Breast epithelium (tissue), 3 donors: Measurements from ENCODE around the gene CNPPD1.

Experiments
- POLR2AphosphoS5 ChIP-seq, 3 donors: sonication (generic); formaldehyde crosslinking; IDR thresholded peaks; one replicate each; pipeline ENCODE4 v1.6.1; 2017; ENCODE audit warnings: antibody characterized with exemption in 3 of 3
- TF ChIP-seq, protein P1 (sequence below), 3 donors: fragments of 450-650 bp; IDR thresholded peaks; one replicate each; pipeline ENCODE4 v1.5.1; 2016 to 2017; ENCODE audit warnings: antibody characterized with exemption in 3 of 3, mild to moderate bottlenecking in 3 of 3, moderate library complexity in 3 of 3

DNA sequence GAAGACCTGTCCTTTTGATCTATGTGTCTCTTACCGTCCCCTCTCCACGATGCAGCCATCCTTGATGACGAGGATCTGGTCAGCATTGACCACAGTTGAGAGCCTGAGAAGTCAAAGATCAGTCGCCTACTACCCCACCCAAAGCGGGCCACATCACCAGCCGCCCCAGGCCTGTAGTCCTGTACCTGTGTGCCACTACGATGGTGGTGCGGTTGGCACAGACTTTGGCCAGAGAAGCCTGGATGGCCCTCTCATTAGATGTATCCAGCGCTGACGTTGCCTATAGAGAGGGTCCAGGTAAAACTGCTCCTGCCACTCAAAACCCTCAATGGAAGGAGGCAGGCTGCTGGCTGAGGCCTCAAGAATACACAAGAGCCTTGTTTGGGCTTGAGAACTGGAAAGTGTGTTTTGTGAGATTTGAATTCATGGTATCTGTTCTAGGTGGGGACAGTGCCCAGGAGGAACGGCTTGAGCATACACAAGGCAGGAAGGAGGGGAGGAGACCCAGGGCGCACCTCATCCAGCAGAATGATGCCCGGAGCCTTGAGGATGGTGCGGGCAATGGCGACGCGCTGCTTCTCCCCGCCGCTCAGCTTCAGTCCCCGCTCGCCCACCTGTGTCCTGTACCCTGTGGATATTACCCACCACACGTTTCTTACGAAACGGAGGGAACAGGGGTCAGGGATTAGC lies 33.6 kb upstream of the CNPPD1 start:
- TF ChIP-seq, protein P1, sequence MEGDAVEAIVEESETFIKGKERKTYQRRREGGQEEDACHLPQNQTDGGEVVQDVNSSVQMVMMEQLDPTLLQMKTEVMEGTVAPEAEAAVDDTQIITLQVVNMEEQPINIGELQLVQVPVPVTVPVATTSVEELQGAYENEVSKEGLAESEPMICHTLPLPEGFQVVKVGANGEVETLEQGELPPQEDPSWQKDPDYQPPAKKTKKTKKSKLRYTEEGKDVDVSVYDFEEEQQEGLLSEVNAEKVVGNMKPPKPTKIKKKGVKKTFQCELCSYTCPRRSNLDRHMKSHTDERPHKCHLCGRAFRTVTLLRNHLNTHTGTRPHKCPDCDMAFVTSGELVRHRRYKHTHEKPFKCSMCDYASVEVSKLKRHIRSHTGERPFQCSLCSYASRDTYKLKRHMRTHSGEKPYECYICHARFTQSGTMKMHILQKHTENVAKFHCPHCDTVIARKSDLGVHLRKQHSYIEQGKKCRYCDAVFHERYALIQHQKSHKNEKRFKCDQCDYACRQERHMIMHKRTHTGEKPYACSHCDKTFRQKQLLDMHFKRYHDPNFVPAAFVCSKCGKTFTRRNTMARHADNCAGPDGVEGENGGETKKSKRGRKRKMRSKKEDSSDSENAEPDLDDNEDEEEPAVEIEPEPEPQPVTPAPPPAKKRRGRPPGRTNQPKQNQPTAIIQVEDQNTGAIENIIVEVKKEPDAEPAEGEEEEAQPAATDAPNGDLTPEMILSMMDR (IDR thresholded peaks at IDR 0.05), result no peak
- TF ChIP-seq POLR2AphosphoS5 (IDR thresholded peaks at IDR 0.05), result no peak
